ENCODE results near the gene HOXA4.

HOXA4 gene

DNA sequence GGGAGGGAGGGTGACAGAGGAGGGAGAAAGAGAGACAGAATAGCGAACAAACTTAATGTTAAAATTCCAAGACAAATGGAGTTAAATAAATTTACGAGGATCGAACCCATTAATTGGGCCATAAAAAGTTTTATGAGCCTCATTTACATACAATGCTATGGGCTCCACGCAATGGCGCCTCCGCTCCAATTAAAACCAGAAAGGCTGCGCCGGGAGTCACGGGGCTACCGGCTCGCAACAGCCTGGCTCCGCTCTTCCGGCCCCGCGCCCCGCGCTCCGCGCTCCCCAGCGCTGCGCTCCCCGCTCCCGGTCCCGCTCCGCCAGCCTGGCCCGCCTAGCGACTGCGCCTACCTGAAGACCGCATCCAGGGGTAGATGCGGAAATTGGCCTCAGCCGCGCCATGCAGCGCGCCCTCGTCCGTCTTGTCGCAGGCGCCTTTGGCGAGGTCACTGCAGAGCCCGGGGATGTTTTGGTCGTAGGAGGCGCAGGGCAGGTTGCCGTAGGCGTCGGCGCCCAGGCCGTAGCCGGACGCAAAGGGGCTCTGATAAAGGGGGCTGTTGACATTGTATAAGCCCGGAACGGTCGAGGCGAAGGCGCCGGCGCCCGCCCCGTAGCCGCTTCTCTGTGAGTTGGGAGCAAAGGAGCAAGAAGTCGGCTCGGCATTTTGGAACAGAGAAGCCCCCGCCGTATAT is 25.4 kb upstream of the HOXA4 start:
- Histone ChIP-seq H2AK5ac (ENCODE audit: low read length, severe bottlenecking) (no peak overlapping the region), H4K8ac (ENCODE audit: low read length) (peak overlapping the region; percentile 47), H4K91ac (ENCODE audit: low read length) (no peak overlapping the region), H2AFZ (ENCODE audit: low read depth, low read length) (peak overlapping the region; percentile 36), H3K36me3 (ENCODE audit: control insufficient read depth in 1 of 2, insufficient read depth in 2 of 2, low read depth in 1 of 2, low read length in 2 of 2) (peaks cover 0 to 26% of the 10 kb centered on the region in 2 experiments), H3K18ac (ENCODE audit: low read depth in 1 of 2, low read length in 2 of 2) (peak overlapping the region; percentile 34 to 41), H2BK12ac (ENCODE audit: low read length in 2 of 2) (no peak overlapping the region), H3K4ac (ENCODE audit: low read depth in 1 of 2, low read length in 2 of 2) (no peak overlapping the region), H3K27me3 (ENCODE audit: control insufficient read depth in 1 of 2, insufficient read depth in 1 of 2, low read length in 2 of 2) (peaks cover 0 to 78% of the 10 kb centered on the region in 2 experiments), H2BK5ac (ENCODE audit: low read depth, low read length, poor library complexity, severe bottlenecking) (no peak overlapping the region), H3K79me1 (replicated peaks; ENCODE audit: low read length, poor library complexity, severe bottlenecking) (peaks cover 8% of the 10 kb centered on the region), H3K4me3 (ENCODE audit: insufficient read depth in 1 of 2, low read depth in 1 of 2, low read length in 2 of 2) (peak overlapping the region; percentile 32 to 82), H3K23ac (ENCODE audit: low read length in 2 of 2) (peak overlapping the region in 1 of 2 experiments; percentile 41), H3K4me1 (ENCODE audit: control insufficient read depth, insufficient read depth, low read depth, low read length) (peaks cover 16% of the 10 kb centered on the region), H3K4me2 (ENCODE audit: low read length, poor library complexity, severe bottlenecking) (no peak overlapping the region), H2BK15ac (ENCODE audit: low read depth, poor library complexity, severe bottlenecking) (no peak overlapping the region), H3K14ac (ENCODE audit: low read length in 2 of 2) (no peak overlapping the region), H3K9me3 (ENCODE audit: control insufficient read depth, low read length) (no peaks in the 10 kb centered on the region), H2BK120ac (ENCODE audit: low read depth, low read length) (no peak overlapping the region), H3K9ac (ENCODE audit: low read length) (peak overlapping the region; percentile 90), H3K27ac (ENCODE audit: low read length, poor library complexity, severe bottlenecking) (no peak overlapping the region)
- WGBS: 31% methylated on average over 63 of the region's 63 CpGs
- DNase-seq: no peak

GRCh38 chr7:27154901-27155815 is 24.6 kb upstream of the HOXA4 start:
- WGBS: 40% methylated on average over 43 of the region's 48 CpGs
- peaks cover 0 to 78% of the 10 kb centered on the region in 2 experiments for H3K27me3 ChIP-seq (ENCODE audit: control insufficient read depth in 1 of 2, insufficient read depth in 1 of 2, low read length in 2 of 2)

DNA sequence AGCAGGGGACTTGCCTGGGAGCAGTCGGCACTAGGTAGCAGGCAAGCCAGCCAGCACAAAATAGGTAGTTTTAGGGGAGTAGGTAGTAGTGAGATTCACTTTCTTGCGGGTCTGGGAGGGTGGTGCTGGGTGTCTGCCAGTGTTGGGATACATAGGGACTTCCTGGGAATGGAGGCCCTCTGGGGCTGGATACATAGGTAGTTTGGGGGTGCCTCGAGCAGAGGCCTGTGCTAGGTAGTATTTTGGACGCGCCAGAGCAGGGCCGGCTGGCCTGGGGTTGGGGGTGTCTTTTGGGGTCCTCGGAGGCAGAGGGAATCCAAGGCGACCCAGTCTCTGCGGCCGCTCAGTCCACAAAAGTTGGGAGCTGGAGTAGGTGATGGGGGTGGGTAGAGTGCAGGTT is 23.8 kb upstream of the HOXA4 start:
- Histone ChIP-seq H3K9me3 (ENCODE audit: control insufficient read depth, low read length) (no peaks in the 10 kb centered on the region), H4K91ac (ENCODE audit: low read length) (no peak overlapping the region), H3K27me3 (ENCODE audit: control insufficient read depth in 1 of 2, insufficient read depth in 1 of 2, low read length in 2 of 2) (peaks cover 0 to 78% of the 10 kb centered on the region in 2 experiments), H2AFZ (ENCODE audit: low read depth, low read length) (no peak overlapping the region), H2BK5ac (ENCODE audit: low read depth, low read length, poor library complexity, severe bottlenecking) (no peak overlapping the region), H2BK120ac (ENCODE audit: low read depth, low read length) (no peak overlapping the region), H3K79me1 (replicated peaks; ENCODE audit: low read length, poor library complexity, severe bottlenecking) (peaks cover 9% of the 10 kb centered on the region), H3K14ac (ENCODE audit: low read length in 2 of 2) (no peak overlapping the region), H3K4ac (ENCODE audit: low read depth in 1 of 2, low read length in 2 of 2) (no peak overlapping the region), H3K18ac (ENCODE audit: low read depth in 1 of 2, low read length in 2 of 2) (no peak overlapping the region), H4K8ac (ENCODE audit: low read length) (no peak overlapping the region), H3K36me3 (ENCODE audit: control insufficient read depth in 1 of 2, insufficient read depth in 2 of 2, low read depth in 1 of 2, low read length in 2 of 2) (peaks cover 0 to 31% of the 10 kb centered on the region in 2 experiments), H3K23ac (ENCODE audit: low read length in 2 of 2) (no peak overlapping the region), H3K9ac (ENCODE audit: low read length) (peak overlapping the region; percentile 90), H3K4me3 (ENCODE audit: insufficient read depth in 1 of 2, low read depth in 1 of 2, low read length in 2 of 2) (peak overlapping the region in 1 of 2 experiments; percentile 82), H2AK5ac (ENCODE audit: low read length, severe bottlenecking) (no peak overlapping the region), H3K4me1 (ENCODE audit: control insufficient read depth, insufficient read depth, low read depth, low read length) (peaks cover 11% of the 10 kb centered on the region), H3K4me2 (ENCODE audit: low read length, poor library complexity, severe bottlenecking) (no peak overlapping the region), H3K27ac (ENCODE audit: low read length, poor library complexity, severe bottlenecking) (no peak overlapping the region), H2BK12ac (ENCODE audit: low read length in 2 of 2) (no peak overlapping the region), H2BK15ac (ENCODE audit: low read depth, poor library complexity, severe bottlenecking) (no peak overlapping the region)
- 78% methylated on average over 8 of the region's 10 CpGs for WGBS
- no peak for DNase-seq

More at GRCh38 chr7:27154901-27155815, 24.6 kb upstream of the HOXA4 start:
- Histone ChIP-seq H3K79me1 (replicated peaks; ENCODE audit: low read length, poor library complexity, severe bottlenecking) (peaks cover 7% of the 10 kb centered on the region), H2BK5ac (ENCODE audit: low read depth, low read length, poor library complexity, severe bottlenecking) (no peak overlapping the region), H3K4me2 (ENCODE audit: low read length, poor library complexity, severe bottlenecking) (no peak overlapping the region), H3K9ac (ENCODE audit: low read length) (peak overlapping the region; percentile 90), H3K4ac (ENCODE audit: low read depth in 1 of 2, low read length in 2 of 2) (no peak overlapping the region), H3K4me1 (ENCODE audit: control insufficient read depth, insufficient read depth, low read depth, low read length) (peaks cover 13% of the 10 kb centered on the region), H3K23ac (ENCODE audit: low read length in 2 of 2) (peak overlapping the region in 1 of 2 experiments; percentile 81), H2AK5ac (ENCODE audit: low read length, severe bottlenecking) (no peak overlapping the region), H3K14ac (ENCODE audit: low read length in 2 of 2) (no peak overlapping the region), H2AFZ (ENCODE audit: low read depth, low read length) (peak overlapping the region; percentile 15), H4K8ac (ENCODE audit: low read length) (peak overlapping the region; percentile 92), H3K18ac (ENCODE audit: low read depth in 1 of 2, low read length in 2 of 2) (peak overlapping the region; percentile 13 to 24), H4K91ac (ENCODE audit: low read length) (no peak overlapping the region), H3K9me3 (ENCODE audit: control insufficient read depth, low read length) (no peaks in the 10 kb centered on the region), H3K4me3 (ENCODE audit: insufficient read depth in 1 of 2, low read depth in 1 of 2, low read length in 2 of 2) (peak overlapping the region in 1 of 2 experiments; percentile 82), H2BK120ac (ENCODE audit: low read depth, low read length) (no peak overlapping the region), H3K27ac (ENCODE audit: low read length, poor library complexity, severe bottlenecking) (no peak overlapping the region), H2BK12ac (ENCODE audit: low read length in 2 of 2) (peak overlapping the region in 1 of 2 experiments; percentile 45), H3K36me3 (ENCODE audit: control insufficient read depth in 1 of 2, insufficient read depth in 2 of 2, low read depth in 1 of 2, low read length in 2 of 2) (peaks cover 0 to 31% of the 10 kb centered on the region in 2 experiments), H2BK15ac (ENCODE audit: low read depth, poor library complexity, severe bottlenecking) (no peak overlapping the region)
- no peak for DNase-seq

GRCh38 chr7:27153526-27153925 is 23.0 kb upstream of the HOXA4 start:
- no peak overlapping the region for H3K23ac ChIP-seq (ENCODE audit: low read length in 2 of 2)
- H3K4me2 ChIP-seq (ENCODE audit: low read length, poor library complexity, severe bottlenecking): no peak overlapping the region
- H3K4me1 ChIP-seq (ENCODE audit: control insufficient read depth, insufficient read depth, low read depth, low read length): peaks cover 12% of the 10 kb centered on the region
- no peak overlapping the region for H3K4ac ChIP-seq (ENCODE audit: low read depth in 1 of 2, low read length in 2 of 2)
- no peaks in the 10 kb centered on the region for H3K9me3 ChIP-seq (ENCODE audit: control insufficient read depth, low read length)
- H2AFZ ChIP-seq (ENCODE audit: low read depth, low read length): no peak overlapping the region
- H3K27ac ChIP-seq (ENCODE audit: low read length, poor library complexity, severe bottlenecking): no peak overlapping the region
- no peak overlapping the region for H3K14ac ChIP-seq (ENCODE audit: low read length in 2 of 2)
- H2BK120ac ChIP-seq (ENCODE audit: low read depth, low read length): no peak overlapping the region
- H2BK12ac ChIP-seq (ENCODE audit: low read length in 2 of 2): no peak overlapping the region
- H3K18ac ChIP-seq (ENCODE audit: low read depth in 1 of 2, low read length in 2 of 2): no peak overlapping the region
- H2BK15ac ChIP-seq (ENCODE audit: low read depth, poor library complexity, severe bottlenecking): no peak overlapping the region
- H3K9ac ChIP-seq (ENCODE audit: low read length): peak overlapping the region; percentile 90
- no peak overlapping the region for H2BK5ac ChIP-seq (ENCODE audit: low read depth, low read length, poor library complexity, severe bottlenecking)
- no peak for DNase-seq
- peaks cover 0 to 75% of the 10 kb centered on the region in 2 experiments for H3K27me3 ChIP-seq (ENCODE audit: control insufficient read depth in 1 of 2, insufficient read depth in 1 of 2, low read length in 2 of 2)
- 98% methylated on average over 3 of the region's 3 CpGs for WGBS
- H2AK5ac ChIP-seq (ENCODE audit: low read length, severe bottlenecking): no peak overlapping the region
- H4K91ac ChIP-seq (ENCODE audit: low read length): no peak overlapping the region
- peaks cover 11% of the 10 kb centered on the region for H3K79me1 ChIP-seq (replicated peaks; ENCODE audit: low read length, poor library complexity, severe bottlenecking)
- H4K8ac ChIP-seq (ENCODE audit: low read length): no peak overlapping the region
- peaks cover 0 to 30% of the 10 kb centered on the region in 2 experiments for H3K36me3 ChIP-seq (ENCODE audit: control insufficient read depth in 1 of 2, insufficient read depth in 2 of 2, low read depth in 1 of 2, low read length in 2 of 2)
- peak overlapping the region in 1 of 2 experiments; percentile 82 for H3K4me3 ChIP-seq (ENCODE audit: insufficient read depth in 1 of 2, low read depth in 1 of 2, low read length in 2 of 2)
